NOMO-1 treated with dmso at 0.1 percent for 144 hours (cell line): ENCODE results near the gene HOXA6.

Experiments used
- DNase-seq: peaks from one replicate; lab custom pipeline; 2025; ENCODE audit not compliant: unreplicated experiment; lab: John Stamatoyannopoulos, UW

The HOXA6 gene

DNA sequence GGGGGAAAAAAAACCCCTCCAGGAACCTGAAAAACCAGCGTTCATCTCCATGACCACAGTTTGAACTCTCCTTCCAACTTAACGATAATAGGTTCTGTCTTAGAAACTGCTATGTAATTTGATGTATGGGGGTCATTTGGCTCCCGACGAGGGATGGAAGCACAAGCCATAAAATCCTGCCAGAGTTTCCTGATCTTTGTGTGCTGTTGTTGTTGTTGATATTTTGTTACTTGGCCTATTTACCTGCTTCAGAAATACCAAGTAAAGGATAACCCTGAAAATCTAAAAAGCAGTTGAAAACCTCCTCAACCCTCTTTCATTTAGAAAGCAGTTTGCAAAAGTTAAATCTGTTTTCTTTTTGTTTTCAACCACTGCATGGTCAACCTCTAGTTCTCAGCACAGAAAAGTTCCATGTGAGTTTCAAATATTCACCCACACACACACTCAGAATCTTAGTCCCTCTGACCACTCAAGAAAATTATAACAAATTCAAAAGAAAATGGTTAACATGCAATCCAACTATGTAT lies 35.8 kb downstream of the HOXA6 start:
- no peak for DNase-seq

- DNase-seq, result no peak
Measured at GRCh38 chr7:27111042-27111750, 36.4 kb downstream of the HOXA6 start.

GRCh38 chr7:27110186-27111031 lies 37.2 kb downstream of the HOXA6 start:
- no peak for DNase-seq

DNA sequence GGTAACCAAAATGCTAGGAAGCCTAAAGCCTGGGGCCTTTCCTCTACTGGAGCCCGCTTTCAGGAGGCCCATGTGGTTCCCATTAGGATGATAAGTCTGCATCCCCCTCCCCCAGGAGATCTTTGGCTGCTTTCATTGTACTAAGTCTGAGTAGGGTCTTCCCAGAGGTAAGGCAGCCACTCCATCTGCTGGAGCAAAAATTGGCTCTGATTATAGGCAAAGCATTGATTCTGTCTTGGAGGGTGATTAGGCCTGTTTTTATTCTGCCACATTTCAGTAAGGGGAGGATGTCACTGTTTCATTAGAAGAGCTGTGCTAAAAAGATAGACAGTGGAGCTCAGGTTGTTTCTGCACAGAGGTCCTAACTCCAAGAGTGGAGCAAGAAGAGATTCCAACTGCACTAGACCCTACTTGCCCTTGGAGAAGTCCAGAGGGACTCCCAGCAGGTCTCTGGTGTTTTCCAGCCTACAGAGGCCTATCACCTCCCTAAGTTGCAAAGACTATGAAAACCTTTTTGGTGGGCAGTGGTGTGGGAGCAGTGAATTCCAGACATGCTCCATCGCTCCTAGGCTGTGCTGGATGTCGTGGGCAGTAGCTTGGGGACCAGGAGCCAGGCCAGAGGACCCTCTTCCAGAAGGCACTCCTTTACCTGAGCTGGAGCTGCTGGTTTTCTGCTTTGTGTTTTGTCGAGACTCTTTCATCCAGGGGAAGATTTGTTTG lies 37.9 kb downstream of the HOXA6 start:
- no peak for DNase-seq

DNA sequence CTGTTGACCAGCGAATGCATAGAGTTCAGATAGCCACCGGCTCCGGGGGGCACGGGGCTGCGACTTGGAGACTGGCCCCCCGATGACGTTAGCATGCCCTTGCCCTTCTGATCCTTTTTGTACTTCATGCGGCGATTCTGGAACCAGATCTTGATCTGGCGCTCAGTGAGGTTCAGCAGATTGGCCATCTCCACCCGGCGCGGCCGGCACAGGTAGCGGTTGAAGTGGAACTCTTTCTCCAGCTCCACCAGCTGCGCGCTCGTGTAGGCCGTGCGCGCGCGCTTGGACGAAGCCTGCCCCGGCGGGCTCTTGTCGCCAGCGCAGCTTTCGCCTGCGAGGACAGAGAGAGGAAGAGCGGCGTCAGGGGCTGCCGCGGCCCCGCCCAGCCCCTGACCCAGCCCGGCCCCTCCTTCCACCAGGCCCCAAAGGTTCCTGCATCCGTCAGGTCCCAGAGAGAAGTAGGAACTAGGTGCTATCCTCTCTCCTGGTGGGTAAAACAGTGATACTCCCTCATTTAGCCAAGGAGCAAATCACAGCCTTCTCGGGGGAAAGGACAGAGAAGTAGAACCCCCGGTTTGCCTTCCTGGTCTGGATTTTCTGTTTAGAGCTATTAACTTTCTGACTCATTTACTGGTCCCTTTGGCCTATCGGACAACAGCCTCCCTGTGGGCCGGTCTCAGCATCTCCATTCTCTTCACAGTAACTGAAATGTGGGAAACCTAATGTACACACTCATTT lies 39.0 kb downstream of the HOXA6 start:
- no peak for DNase-seq

DNA sequence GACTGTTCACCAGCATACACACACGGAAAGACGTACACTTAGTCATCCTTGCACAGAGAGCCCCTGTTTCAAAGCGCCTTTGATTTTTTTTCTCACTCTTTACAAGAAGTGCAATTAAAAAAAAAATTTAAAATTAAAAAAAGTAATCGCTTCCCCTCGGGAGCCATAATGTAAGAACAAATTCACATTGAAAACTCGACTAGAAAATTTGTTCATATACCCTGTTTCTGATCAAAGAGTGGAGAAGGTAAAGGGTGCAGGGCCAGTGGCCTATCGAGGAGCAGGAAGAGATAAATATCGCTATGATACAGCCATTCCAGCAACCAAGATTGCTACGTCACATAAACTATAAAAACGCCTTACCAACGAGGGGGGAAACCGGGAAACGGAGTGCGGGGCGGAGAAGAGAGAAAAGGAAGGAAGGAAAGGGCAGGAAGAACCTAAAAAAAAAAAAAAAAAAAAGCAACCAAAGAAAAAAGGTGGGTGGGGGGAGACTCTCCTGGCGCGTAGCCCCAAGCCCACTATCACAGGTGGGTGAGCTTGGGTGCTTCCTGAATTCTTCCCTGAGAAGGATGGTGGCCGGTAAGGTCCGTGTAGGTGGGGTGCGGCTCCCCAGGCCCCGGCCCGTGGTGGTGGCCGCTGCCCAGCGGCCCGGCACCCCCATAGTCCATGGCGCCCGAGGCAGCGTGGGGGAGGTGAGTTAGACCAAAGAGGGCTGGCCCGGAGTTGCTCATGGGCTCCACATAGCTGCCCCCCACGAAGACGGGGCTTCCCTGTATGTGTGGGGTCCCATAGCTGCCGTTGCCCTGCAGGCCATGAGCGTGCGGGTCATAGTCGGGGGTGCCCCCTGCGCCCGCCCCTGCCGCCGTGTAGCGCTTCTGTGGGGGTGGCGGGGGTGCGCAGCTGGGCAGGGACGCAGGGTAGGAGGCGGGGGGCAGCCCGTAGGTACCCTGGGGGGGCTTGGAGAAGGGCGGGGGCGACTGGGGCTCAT lies 39.9 kb downstream of the HOXA6 start:
- DNase-seq, result no peak

DNA sequence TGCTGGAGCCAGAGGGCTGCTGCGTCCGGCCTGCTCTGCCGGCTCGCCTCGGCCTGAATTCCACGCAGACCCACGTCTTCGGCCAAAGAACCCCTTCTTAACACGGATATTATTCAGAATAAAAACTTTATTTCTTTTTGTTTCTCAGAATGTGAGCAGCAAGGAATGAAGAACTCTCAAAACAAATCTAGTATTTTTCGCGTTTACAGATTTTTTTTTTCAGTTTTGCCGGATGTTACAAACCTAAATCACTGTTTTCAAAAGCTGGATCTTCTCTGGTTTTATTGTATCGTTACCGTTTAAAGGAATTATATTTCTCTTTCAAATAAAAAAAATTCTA lies 40.7 kb downstream of the HOXA6 start:
- no peak for DNase-seq

GRCh38 chr7:27106181-27106900 lies 41.2 kb downstream of the HOXA6 start:
- no peak for DNase-seq

GRCh38 chr7:27105301-27106031 lies 42.1 kb downstream of the HOXA6 start:
- no peak for DNase-seq

DNA sequence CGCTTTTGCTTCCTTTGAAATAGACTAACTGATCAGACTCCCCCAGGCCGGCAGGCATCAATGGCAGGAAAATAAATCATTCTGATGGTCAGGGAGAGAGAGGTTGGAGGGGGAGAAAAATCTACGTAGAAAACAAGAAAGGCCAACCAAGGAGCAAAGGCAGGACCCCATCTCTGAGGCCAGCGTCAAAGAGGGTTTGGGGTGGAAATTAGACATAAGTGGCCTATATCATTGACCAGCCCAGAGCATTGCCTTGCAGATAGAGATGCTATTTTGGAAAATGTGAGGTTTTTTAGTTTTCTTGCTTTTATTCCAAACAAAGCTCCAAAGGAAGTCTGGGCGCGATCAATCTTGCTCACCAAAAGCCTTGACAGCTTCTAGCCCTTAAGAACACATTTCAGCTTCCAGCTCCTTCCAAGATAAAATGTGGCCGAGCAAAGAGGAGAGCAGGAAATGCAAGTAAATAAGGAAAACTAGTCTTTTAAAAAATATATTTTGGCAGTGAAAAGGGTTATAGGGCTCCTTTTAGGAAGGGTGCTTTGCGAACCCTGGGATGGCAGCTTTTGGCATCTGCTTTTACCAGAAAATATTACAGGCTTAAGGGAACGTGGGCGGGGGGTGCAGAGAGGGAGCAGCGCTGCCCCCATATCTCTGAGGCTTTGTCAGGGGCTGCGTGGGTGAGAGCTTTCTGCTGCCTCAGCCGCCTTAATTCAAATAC lies 43.1 kb downstream of the HOXA6 start:
- DNase-seq, result no peak

- DNase-seq, result no peak
Measured at GRCh38 chr7:27103489-27104226, 43.9 kb downstream of the HOXA6 start.

GRCh38 chr7:27102581-27103442 lies 44.8 kb downstream of the HOXA6 start, which contains the start of gene HOXA2:
Gene HOXA2 (minus strand): TSS chr7:27102683. CDS start chr7:27102500, 183 bp downstream.
- no peak for DNase-seq

DNA sequence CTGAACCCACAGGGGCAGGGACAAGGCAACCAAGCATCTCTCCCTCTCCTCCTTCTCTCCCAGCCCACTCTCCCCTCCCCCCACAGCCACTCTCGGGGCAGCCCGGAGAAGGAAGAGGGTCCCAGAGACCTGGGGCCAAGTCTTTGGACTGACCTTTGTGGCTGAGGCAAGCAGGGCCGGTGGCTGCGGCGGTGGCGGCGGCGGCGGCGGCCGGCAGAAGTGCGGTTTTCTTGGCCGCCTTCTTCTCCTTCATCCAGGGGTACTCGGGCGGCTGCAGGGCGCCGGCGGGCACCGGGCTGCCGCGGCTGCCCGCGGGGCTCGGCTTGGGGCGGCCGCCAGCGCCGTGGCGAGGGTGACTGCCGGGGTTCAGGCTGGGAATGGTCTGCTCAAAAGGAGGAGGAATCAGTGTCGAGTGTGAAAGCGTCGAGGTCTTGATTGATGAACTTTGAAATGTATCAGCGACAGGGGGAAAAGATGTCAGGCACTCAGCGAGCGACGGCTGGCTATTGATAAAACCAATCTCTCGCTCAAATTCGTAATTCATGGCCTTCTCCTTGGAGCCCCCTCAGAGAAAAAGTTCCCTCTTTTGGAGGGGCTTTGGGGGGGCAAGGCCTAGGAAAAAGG lies 45.5 kb downstream of the HOXA6 start:
- no peak for DNase-seq

DNA sequence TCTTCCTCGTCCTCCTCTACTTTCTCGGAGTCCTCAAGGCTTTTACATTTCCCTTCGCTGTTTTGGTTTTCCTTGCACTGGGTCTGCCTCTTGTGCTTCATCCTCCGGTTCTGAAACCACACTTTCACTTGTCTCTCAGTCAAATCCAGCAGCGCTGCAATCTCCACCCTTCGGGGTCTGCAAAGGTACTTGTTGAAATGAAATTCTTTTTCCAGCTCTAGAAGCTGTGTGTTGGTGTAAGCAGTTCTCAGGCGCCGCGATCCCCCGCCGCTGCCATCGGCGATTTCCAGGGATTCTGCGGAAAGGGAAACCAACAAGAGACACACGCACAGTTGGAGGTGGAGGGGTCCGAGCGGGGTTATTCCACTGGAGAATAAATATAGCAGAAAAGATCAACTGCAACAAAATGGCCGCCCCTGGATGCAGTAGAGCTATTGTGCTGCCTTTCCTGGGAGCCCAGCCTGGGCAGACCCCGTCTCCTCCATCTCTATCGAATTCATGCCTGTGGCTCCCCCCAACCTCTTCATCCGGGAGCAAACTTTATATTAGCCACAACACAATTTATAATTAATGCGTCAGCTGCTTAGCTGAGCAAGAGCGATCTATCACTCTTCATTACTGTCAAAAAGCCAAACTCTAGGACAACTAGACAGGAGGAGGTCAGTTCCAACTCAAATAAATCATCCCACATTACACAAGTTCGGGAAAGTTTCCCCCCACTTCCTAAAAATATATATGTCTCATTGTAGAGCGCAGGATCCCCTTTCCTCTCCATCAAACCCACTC lies 46.2 kb downstream of the HOXA6 start:
- DNase-seq, result no peak

DNA sequence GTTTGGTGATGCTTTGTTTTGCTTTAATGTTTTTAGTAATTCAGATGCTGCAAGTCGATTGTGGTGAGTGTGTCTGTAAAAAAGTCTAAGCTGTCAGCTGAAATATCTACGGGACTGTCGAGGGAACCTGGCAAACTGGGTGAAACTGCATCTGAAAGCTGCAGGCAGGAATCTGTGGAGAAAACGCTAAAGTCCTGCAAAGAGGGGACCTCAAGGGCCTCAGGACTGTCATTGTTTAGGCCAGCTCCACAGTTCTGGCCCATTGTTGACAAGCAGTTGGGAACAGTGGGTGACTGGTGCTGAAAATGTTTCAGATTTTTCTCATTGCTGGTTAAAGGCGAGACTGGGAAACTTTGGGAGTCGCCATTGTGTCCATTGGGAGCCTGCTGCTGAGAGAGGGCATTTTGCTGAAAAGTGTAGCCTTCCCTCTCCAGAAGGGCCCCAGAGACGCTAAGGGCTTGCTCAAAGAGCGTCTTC lies 46.8 kb downstream of the HOXA6 start:
- no peak for DNase-seq
